ENCODE data around the gene BABAM2.

Gene BABAM2

DNA sequence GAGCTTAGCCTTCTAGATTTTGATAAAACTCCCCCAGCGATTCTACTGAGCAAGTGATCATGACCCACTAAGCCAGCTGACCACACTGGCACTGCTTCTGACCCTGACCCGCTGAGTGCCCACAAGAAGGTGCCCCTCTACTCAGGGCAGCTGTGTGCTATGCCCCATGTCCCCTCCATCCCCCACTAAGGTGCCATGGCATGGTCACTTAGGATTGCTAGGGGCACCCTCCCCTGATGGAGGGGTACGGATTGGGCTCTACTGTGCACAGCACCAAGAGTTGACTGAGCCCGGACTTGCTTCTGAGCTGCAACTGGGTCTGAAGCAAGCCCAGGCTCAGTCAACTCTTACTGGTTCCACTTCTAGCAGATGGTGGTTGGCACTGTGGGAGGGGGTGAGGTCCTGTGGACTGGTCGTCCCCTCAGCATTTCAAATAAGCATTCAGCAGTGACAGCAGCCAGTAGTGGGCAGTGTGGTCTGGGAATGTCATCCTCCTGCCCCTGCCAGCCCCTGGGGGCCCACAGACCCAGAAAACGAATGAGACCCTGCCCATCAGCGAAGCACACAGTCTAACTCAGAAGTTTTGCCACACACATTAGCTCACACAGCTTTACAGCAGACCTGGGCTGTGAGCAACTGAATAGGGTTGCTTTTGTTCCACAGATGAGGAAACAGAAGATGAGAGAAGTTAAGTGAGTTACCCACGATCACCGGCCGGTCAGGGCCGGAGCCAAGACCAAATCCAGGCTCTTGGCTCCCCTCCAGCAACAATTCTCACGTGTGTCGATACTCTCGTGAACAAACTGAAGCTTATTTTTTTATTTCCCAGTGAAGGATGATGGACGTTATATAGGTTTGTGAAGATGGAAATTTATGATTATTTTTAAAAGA, 450.0 kb downstream of the BABAM2 start:
- DNase-seq (ENCODE audit: low spot score) (no peak), FAIRE-seq (no peak)

DNA sequence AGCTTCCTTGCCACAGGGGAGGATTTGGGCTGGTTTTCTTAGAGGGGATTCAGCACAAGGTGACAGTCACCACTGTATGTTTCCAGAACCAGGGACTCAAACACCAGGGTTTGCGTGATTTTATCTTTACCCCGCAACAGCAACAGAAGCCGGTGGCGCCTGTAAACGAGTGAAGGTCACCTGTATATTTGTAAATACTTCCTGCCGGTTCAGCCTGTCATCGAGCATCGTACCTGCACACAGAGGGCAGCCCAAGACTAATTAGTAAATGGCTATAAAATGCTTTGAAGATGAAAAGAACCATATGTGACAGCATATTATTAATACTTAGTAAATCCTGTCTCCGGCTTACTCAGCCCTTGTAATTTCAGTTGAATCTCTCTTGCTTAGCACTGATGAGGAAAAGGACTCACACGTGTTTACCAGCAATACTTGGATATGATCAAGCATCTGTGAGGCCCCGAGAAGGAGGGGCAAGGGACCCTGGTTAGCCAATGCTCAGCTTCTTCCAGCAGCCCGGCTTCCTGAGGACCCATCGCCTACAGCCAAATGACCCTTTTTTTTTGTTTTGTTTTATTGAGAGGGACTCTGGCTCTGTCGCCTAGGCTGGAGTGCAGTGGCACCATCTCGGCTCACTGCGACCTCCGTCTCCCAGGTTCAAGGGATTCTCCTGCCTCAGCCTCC, 450.8 kb downstream of the BABAM2 start:
- DNase-seq (ENCODE audit: low spot score) (no peak), FAIRE-seq (no peak)

DNA sequence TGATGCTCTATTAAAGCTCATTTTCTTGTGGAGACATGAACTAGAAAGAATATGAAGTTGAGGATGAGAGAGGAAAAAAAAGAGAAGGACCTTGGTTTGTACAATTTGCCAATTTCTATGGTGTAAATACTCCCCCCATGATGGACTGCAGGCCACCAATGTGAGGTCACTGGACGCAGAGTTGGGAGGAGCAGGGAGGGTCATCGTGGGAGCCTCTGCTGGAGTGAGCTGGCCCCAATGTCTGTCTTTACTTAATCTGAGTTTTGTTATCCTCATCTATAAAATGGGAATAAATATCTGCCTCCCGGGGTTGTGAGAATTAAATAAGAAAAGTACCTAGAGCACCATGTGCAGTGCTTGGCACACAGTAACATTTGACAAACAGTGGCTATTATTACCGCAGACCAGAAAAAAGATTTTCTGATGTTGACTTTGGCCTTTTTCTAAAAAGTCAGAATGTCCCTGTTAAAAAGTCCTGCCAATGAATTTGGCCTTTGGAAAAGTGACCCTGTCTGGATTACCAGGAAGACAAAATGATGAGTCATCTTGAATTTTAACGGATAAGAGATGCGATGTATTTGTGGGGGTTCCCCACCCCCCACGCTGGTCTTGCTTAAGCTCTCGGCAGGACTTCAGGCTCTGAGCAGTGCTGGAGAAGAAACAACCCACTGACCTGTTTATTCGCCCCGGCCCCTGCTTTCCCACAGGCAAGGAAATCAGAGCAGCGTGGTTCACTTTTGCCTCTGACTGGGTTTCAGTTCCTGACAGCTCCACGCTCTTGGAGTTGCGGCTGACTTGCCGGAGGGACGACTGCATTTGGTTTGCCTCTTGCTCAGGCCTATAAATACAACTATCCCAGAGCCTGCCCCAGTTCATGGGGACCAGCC, 451.8 kb downstream of the BABAM2 start:
- peak; percentile 55 for DNase-seq (ENCODE audit: low spot score)
- no peak for FAIRE-seq

DNA sequence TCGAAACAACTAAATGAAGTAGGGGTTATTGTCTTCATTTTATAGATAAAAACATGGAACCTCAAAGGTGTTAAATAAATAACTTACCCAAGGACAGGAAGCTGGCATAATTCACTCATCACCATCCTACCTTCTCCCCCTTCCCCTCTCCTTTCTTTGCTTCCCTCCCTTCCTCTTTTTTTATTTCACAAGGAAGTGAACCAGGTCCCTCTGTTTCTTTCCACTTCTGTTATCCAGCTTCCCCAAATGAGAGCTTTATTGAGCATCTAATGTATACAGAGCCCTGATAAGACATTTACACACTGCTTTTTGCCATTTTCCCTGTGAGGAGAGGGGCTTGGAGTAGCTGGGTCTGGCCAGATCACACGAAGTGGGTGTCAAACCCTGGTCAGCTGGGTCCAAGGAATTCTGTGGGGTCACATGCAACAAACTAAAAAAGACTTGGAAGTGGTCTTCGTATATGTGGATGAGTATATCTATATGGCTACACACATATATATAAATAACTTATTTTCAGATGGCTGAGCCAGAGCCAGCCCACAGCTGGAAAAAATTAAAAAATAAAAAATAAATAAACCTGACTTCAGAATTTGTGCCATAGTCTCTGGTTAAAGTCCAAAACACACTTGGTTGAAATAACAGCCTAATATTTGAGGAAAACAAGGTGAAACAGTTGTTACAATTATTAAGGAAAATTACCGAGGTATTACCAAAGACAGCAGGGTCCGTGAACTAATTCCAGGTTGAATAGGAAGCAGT, 452.8 kb downstream of the BABAM2 start:
- FAIRE-seq (no peak), DNase-seq (ENCODE audit: low spot score) (no peak)

DNA sequence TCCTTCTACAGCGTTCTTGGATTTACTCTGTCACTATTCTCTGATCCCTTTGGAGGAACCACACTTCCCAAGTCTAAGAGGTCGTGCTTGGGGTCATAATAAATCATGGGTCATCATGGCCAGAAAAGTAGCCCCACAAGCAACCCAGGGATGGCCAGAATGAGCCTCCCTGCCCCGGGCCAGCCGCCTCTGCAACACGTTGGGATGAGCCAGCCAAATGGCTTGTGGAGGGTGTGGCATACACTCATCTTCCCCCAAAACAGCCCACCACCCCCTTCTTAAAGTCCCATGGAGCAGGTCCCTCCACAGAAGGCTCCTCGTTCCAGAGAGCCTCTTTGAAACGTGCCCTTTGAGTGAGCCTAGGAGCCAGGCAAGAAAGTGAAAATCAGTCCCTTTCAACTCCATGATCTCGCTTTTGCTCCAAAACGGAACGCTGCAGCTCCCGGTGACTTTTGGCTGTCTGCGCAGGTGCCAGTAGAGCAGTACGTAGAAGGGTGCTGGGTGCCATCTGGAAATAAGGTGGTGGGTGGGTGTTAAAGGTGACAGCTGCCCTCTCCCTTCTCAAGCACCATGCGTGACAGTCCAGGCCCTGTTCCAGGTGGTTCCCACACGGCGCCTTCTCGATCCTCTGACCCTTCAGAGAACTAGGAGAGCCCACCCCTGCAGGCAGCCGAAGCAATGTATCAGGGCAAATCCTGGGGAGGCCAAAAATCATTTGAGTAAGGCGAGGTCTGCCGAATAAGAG, 453.6 kb downstream of the BABAM2 start:
- DNase-seq (ENCODE audit: low spot score) (no peak), FAIRE-seq (no peak)

DNA sequence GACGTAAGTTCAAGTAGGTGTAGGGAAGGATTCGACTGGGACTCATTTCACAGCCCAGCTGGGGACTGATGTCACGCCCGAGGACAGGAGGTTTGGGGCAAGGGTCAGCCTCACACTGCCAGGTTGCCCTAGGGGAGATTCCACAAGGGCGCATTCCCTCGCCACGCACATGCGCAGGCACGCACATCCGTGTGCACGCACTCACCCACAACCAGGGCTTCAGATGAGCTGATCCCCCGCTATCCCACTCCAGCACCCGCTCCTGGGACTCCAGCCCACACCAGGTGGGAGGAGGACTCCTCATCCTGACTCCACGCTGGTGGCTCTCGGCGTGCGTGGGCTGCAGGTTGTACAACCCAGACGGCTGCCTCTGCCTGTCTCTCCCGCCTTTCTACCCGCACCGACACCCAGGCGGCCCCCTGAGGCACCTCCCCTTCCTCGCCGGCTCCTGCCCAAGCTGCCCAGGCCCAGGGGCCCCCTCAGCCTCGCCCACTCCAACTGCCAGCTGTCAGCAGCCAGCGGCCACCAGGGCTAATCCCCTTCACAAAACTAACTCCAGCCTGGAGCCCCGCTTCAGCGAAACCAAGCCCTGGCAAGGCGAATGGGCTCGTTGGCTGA, 454.3 kb downstream of the BABAM2 start:
- DNase-seq (ENCODE audit: low spot score) (no peak), FAIRE-seq (no peak)

DNA sequence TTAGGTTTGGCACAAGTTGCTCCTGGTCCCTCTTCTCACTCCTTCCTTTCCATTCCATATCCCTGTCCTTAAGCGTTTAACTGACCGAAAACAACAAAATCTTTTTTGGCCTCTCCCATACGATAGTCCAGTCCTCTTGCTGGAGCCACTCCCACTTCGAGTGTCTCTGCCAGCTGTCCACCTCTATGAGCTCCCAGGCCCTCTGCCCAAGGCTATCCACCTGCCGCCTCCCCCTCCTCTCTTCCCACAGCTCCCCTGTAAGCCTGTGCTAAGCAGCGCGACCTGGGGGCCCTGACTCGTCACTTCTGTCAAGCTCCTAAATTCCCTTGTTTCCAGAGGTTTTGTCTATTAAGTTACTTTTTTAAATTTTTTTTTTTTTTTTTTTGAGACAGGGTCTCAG, 455.1 kb downstream of the BABAM2 start:
- FAIRE-seq (no peak), DNase-seq (ENCODE audit: low spot score) (no peak)

DNA sequence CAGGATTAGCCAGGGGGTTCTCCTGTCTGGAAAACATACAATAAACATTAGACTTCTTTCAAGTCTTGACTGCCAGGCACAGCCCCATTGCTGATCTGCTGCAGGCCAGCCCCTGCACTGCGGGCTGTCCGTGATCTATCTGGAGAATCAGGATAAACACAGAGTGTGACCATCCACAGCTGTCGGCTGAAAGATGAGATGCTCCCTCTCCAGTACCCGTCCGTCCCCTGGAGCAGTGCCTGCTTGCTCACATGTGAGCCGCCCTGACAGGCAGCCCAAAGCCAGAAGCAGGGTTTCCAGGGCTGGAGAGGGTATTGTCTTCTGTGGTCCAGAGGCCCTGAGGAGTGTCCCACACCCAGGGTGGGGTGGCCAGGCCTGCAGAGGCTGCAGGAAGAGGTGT, 456.1 kb downstream of the BABAM2 start:
- no peak for DNase-seq (ENCODE audit: low spot score)
- no peak for FAIRE-seq

DNA sequence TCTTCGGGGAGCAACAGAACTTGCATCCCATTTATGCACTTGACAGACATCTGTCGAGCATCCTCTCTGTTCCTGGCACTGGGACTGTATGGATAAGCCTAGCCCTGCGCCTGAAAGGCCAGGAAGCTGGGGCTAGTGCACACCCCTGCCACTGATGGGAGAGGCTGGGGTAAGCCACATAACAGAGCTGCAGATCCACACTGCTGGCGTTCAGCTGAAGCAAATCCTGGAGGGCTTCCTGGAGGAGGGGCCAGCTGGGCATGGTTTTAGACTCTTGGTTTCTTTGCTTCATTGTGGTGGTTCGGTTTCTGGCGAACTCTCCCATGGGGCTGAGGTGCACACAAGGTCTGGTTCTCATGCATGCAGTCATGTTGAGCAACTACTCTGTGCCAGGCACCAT, 456.7 kb downstream of the BABAM2 start:
- no peak for FAIRE-seq

DNA sequence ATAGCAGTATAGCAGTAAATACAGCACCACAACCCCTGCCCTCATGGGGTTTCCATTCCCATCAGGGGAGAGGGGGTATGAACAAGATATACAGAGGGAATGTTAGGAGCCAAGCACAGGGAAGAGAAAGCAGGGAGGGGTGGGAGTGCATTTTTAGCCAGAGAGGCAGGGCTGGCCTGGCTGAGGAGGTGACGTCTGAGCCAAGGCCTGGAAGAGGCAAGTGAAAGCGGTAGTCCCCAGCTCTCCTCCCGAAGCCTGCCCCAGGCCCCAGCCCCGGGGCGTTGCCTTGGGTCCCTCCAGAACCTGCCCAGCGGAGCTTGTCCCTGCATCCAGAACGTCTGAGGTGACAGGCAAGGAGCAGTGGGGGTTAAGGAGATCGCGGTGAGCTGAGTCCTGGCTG, 457.1 kb downstream of the BABAM2 start:
- no peak for DNase-seq (ENCODE audit: low spot score)

More for the DNA sequence above, 456.7 kb downstream of the BABAM2 start:
- no peak for DNase-seq (ENCODE audit: low spot score)

DNA sequence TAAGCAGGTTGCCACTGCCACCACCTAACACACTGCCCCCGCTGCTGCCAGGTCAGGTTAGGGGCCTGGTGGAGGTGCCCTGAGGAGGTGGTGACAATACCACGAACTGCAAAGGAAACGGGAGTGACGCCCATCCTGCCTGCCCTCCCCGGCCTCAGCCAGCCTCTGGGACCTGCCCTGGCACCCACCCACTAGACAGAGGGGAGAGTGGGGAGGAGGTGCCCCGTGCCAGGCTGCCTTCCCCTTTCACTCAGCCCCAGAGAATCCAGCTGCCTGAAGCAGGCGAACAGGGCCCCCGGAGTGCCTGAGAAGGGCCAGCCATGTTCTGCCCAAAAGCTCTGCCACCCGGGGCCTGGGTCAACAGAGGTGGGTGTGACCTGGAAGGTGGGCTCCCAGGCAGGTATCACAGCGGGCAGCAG, 457.6 kb downstream of the BABAM2 start:
- FAIRE-seq (no peak), DNase-seq (ENCODE audit: low spot score) (no peak)

More for the DNA sequence above, 457.1 kb downstream of the BABAM2 start:
- no peak for FAIRE-seq

DNA sequence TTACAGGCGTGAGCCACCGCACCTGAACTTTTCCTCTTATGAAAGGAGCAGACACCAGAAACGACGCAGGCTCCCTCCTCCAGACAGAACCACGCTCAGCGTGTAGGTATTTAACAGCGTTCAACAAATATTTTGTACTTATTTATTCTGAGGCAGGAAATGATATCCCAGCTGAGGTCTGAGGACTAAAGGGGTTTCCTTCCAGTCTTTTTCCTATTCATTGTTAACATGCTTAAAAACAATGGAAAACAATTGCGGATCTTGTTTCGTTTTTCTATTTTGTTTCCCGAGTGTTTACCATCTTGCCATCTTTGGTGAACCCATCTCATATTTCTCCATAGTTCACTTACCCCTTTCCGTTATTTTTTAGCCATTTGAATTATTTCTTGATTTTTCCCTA, 458.4 kb downstream of the BABAM2 start:
- DNase-seq (ENCODE audit: low spot score): no peak
- no peak for FAIRE-seq

DNA sequence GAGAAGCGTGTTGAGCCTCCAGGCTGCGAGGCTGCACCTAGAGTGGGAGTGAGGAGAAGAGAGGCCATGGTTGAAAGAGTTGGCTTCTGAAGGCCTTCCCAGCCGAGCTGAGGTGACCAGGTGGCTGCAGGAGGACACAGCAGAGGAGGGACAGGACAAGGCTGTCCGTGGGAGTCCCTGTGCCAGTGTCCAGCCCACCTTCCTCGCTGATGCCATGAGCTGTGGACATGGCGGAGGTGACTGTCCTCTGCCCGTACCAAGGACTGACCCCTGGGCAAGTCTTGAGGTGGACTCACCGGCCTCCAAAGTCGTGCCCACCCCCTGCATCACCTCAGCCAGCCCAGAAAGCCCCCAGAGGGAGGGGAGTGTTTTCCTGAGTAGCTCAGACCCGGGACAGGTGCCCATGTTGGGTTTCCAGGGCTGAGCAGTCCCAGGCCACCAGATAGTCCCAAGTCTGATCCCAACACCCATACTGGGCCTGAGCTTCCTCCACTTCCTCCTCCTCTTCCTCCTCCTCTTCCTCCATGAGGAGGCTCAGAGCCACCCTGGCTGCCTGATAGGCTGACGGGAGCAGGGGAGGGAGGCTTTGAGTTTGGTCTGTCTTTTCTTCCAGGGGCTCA, 459.1 kb downstream of the BABAM2 start:
- no peak for DNase-seq (ENCODE audit: low spot score)
- no peak for FAIRE-seq

DNA sequence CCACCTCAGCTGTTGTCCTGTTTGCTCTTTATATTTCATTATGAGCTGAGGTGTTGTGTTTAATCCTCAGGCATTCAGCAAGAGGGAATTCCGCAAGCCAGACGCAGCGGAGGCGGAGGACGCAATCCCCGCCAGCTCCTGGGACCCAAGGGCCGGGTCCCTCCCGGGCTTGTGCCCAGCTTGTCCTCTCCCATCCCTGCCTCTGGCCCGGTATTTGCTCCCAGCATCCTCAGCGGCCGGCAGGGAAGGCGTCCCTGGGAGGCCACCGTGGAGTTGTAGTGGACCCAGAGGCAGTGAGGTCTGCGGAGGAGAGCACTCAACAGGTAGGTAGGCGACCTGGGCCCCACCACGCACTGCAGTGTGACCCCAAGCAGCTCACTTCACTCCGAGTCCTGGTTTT, 459.7 kb downstream of the BABAM2 start:
- FAIRE-seq (no peak), DNase-seq (ENCODE audit: low spot score) (no peak)

DNA sequence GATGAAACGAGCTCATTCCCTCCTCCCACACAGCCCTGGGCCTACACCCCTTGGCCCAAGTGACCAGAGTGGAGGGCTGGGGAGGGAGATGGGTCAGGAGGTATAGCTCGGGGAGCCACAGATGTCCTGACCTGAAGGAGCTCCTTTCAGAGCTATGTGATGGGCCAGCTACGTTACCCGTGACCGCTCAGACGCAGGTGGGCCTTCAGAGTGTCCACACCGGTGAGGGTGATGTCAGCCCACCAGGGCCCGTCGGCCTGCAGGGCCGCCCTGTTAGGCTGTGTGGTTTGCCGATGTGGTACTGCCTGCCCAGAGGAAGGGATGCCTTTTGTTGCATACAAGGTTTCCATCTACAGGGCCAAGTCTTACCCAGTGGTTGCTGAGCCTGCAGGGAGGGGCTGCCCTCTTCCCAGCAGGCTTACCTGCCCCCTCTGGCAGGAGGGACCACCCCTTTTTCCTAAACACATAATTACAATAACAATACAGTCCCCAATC, 460.3 kb downstream of the BABAM2 start:
- FAIRE-seq: no peak
- no peak for DNase-seq (ENCODE audit: low spot score)

DNA sequence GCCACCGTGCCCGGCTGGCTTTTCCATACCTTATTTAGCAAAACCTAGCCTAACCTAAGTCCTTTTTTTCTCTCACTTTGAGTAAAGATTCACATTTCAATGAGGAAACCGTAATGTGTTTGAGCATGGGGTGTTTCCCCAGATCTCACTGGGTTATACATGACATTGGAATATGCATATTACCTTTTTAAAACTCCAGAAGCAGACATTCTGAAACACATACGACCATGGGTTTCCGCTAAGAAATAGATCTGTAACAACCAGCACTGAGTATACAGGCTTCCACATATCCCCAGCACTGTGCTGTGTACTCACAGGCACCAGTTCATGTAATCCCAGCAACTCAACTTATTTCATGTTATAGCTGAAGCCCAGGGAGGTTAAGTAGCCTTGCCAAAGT, 461.1 kb downstream of the BABAM2 start:
- no peak for FAIRE-seq
- DNase-seq (ENCODE audit: low spot score): no peak

DNA sequence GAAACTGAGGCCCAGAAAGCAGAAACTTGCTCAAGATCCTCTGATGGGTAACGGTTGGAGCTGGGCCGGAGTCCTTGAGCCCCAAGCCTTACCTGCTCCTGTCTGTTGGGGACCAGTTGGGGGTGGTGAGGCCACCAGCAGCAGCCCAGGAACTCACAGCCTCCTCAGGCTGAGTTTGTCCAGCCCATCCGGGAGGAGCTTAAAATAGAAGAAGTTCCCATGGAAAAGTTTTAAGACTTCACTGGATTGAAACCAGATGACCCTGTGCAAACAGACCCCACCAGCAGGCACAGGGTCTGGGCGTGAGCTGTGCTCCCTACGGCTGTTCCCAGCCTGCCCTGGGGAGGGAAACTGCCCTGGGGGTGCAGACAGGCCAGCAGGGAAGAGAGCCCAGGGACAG, 461.6 kb downstream of the BABAM2 start:
- no peak for FAIRE-seq
- no peak for DNase-seq (ENCODE audit: low spot score)

DNA sequence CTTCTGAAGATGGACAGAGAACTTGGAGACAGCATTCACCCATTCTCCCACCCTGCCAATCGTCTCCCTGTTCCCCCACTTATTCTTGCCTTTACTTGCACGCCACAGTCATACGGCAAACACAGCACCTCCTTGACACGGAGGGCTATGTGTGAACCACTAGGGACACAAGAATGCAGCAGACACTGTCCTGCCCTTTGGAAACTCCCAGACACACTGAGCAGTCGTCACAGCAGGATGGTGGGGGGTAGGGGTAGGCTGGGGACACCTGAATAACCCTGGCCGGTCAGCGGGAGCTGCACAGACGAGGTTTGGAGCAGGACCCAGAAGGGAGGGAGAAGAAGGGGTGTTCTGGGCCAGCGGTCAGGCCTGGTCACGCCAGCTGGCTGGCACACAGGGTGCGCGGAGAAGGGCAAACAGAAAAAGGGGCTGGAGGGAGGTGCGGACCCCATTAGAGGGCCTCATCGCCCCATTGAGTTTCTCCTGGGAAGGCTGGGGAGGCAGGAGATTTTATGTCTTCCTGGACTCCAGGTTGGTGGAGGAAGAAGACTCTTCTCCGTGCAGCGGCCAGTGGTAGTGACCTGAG, 462.2 kb downstream of the BABAM2 start:
- DNase-seq (ENCODE audit: low spot score) (no peak), FAIRE-seq (no peak)

Data from RCC 7860 (cell line).